KMS-11 (cell line): Measurements from ENCODE around the gene PIGV.

ENCODE experiments used
- H2AFZ ChIP-seq: fragments of 200-600 bp; sonication (generic); 2 replicates; pipeline ENCODE4 v1.6.1; 2016; ENCODE audit warnings: antibody characterized with exemption, mixed run types, low read depth
- H3K27ac ChIP-seq: fragments of 200-600 bp; sonication (generic); 2 replicates; pipeline ENCODE4 v1.6.1; 2016; ENCODE audit warnings: mild to moderate bottlenecking, mixed run types
- H3K27me3 ChIP-seq: fragments of 200-600 bp; sonication (generic); 2 replicates; pipeline ENCODE4 v1.6.1; 2017; ENCODE audit warnings: mild to moderate bottlenecking, low read depth, mixed run types, moderate library complexity; ENCODE audit not compliant: insufficient read depth
- H3K36me3 ChIP-seq: fragments of 200-600 bp; sonication (generic); 2 replicates; pipeline ENCODE4 v1.6.1; 2017; ENCODE audit warnings: mild to moderate bottlenecking, mixed run types; ENCODE audit not compliant: insufficient read depth
- H3K4me1 ChIP-seq: fragments of 200-600 bp; sonication (generic); 2 replicates; pipeline ENCODE4 v1.6.1; 2016; ENCODE audit warnings: mild to moderate bottlenecking, low read depth, mixed run types; ENCODE audit not compliant: poor library complexity, severe bottlenecking
- H3K4me2 ChIP-seq: fragments of 200-600 bp; sonication (generic); 2 replicates; pipeline ENCODE4 v1.7.0; 2016; ENCODE audit warnings: mild to moderate bottlenecking, mixed run types
- H3K4me3 ChIP-seq: fragments of 200-600 bp; sonication (generic); IDR thresholded peaks from 2 replicates; pipeline ENCODE4 v1.6.1; 2017; ENCODE audit warnings: low read depth, low read length, mixed read lengths; ENCODE audit not compliant: insufficient read depth
- H3K79me2 ChIP-seq: fragments of 200-600 bp; sonication (generic); 2 replicates; pipeline ENCODE4 v1.6.1; 2016; ENCODE audit warnings: low read depth, mixed run types; ENCODE audit not compliant: insufficient read depth
- H3K9ac ChIP-seq: fragments of 200-600 bp; sonication (generic); 2 replicates; pipeline ENCODE4 v1.6.1; 2016; ENCODE audit warnings: mild to moderate bottlenecking, mixed run types
- H4K20me1 ChIP-seq: fragments of 200-600 bp; sonication (generic); 2 replicates; pipeline ENCODE4 v1.6.1; 2016; ENCODE audit warnings: mild to moderate bottlenecking, mixed run types; ENCODE audit not compliant: insufficient read depth
- TF ChIP-seq, protein P1 (sequence below): fragments of 200-600 bp; sonication (generic); conservative IDR thresholded peaks from 2 replicates; pipeline ENCODE4 v1.6.1; 2017; ENCODE audit warnings: low read depth, mild to moderate bottlenecking, antibody characterized with exemption, low read length, moderate library complexity, mixed read lengths

The PIGV gene

GRCh38 chr1:26828411-26828991, 40.8 kb downstream of the PIGV start:
- Histone ChIP-seq H3K4me1 (peaks cover 65% of the 10 kb centered on the region), H3K27me3 (no peaks in the 10 kb centered on the region), H3K27ac (no peak overlapping the region), H3K79me2 (peaks cover 44% of the 10 kb centered on the region), H3K9ac (no peak overlapping the region), H4K20me1 (no peaks in the 10 kb centered on the region), H3K4me3 (no peak overlapping the region), H3K36me3 (no peaks in the 10 kb centered on the region), H2AFZ (no peak overlapping the region), H3K4me2 (peak overlapping the region; percentile 25; the same call in 1 of the 2 replicates)
- TF ChIP-seq, protein P1, sequence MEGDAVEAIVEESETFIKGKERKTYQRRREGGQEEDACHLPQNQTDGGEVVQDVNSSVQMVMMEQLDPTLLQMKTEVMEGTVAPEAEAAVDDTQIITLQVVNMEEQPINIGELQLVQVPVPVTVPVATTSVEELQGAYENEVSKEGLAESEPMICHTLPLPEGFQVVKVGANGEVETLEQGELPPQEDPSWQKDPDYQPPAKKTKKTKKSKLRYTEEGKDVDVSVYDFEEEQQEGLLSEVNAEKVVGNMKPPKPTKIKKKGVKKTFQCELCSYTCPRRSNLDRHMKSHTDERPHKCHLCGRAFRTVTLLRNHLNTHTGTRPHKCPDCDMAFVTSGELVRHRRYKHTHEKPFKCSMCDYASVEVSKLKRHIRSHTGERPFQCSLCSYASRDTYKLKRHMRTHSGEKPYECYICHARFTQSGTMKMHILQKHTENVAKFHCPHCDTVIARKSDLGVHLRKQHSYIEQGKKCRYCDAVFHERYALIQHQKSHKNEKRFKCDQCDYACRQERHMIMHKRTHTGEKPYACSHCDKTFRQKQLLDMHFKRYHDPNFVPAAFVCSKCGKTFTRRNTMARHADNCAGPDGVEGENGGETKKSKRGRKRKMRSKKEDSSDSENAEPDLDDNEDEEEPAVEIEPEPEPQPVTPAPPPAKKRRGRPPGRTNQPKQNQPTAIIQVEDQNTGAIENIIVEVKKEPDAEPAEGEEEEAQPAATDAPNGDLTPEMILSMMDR, result no peak

DNA sequence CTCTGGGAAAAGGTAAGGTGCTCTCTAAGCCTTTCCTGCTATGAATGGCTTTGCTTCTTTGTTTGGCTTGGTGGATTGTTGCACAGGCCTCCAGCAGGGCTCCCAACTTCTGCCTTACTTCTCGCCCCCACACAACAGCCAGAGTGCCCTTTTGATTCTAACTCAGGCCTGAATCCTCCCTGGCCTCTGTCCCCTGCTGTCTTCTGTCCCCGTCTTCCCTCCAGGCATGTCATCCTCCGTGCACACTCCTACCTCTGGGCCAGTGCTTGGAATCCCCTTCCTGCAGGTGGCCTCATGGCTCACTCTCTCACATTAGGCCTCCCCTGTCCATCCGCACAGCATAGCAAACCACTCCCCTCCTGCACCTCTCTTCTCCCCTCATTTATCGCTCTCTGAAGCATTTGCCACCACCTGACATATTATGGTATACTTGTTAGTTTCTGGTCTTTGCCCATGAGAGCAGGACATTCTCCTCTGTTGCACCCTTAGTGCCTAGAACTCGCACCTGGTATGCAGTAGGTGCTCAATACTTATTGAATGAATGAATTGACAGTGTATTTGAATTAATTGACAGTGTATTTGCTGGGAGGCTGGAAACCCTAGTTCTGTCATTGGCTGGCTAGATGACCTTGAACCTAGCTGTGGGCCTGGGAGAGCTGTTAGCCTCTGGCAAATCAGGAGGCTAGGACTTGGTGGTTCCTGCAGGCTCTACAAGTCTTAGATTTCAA, 41.6 kb downstream of the PIGV start:
- Histone ChIP-seq H3K27ac (no peak overlapping the region), H3K27me3 (no peaks in the 10 kb centered on the region), H3K4me1 (peaks cover 74% of the 10 kb centered on the region), H3K79me2 (peaks cover 44% of the 10 kb centered on the region), H3K4me3 (no peak overlapping the region), H3K36me3 (no peaks in the 10 kb centered on the region), H3K4me2 (no peak overlapping the region), H4K20me1 (no peaks in the 10 kb centered on the region), H3K9ac (no peak overlapping the region), H2AFZ (no peak overlapping the region)
- TF ChIP-seq, protein P1, result no peak

- TF ChIP-seq, protein P1, result no peak
- Histone ChIP-seq H3K27ac (no peak overlapping the region; the same call in 1 of the 2 replicates), H4K20me1 (no peaks in the 10 kb centered on the region), H3K4me3 (no peak overlapping the region), H3K4me2 (no peak overlapping the region), H2AFZ (no peak overlapping the region), H3K27me3 (no peaks in the 10 kb centered on the region), H3K4me1 (peaks cover 81% of the 10 kb centered on the region), H3K79me2 (peaks cover 44% of the 10 kb centered on the region), H3K36me3 (no peaks in the 10 kb centered on the region), H3K9ac (no peak overlapping the region)
Observed at GRCh38 chr1:26831059-26831458, 43.3 kb downstream of the PIGV start.

DNA sequence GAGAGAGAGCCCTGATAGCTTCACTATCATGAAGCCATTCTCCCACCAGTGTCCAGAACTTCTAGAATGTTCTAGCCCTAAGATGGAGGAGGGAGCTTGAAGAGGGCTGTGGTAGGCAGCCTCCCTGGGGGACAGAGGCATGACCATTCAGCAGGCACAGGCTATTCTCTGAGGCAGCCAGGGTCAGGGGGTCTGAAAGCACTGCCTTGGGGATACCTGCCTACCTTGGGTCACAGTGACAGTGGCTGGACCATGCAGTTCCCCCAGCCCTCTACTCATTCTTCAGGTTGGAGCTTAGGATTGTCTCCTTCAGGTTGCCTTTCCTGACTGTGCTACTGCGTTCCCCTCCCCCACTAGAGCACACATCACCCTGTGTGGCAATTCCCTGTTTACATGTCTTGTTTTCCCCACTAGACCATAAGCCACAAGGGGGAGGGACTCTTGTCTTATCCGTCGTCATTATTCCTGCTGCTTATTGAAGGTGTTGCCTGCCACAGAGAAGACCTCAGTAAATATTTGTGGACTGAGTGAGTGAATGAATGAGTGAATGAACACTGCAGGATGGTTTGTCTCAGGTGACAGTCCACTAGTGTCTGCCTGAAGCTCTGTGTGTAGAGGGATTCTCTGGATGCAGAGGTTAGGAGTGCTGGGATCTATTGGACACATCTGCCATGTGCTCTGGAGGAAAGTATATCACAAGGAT, 43.9 kb downstream of the PIGV start:
- H3K4me2 ChIP-seq, result no peak overlapping the region
- TF ChIP-seq, protein P1, result no peak
- H3K9ac ChIP-seq, result no peak overlapping the region; the same call in 1 of the 2 replicates
- H3K79me2 ChIP-seq, result peaks cover 44% of the 10 kb centered on the region
- no peaks in the 10 kb centered on the region for H4K20me1 ChIP-seq
- no peak overlapping the region for H2AFZ ChIP-seq
- H3K4me3 ChIP-seq, result no peak overlapping the region
- H3K27ac ChIP-seq, result peak overlapping the region; percentile 96; the same call in 1 of the 2 replicates
- H3K4me1 ChIP-seq, result peaks cover 85% of the 10 kb centered on the region
- no peaks in the 10 kb centered on the region for H3K27me3 ChIP-seq
- no peaks in the 10 kb centered on the region for H3K36me3 ChIP-seq
